Chondrocyte (in vitro differentiated cells): ENCODE measurements around the gene RNF168. TPM values are rescaled to one million over a fixed set of nuclear protein-coding genes. Genes with fewer than 3 reads are reported as not detected.
A peak's percentile ranks its signal among the peaks of the same experiment; 100 is the strongest.

Experiments used
- DNase-seq: peaks from one replicate; pipeline ENCODE4 v3.0.0; 2021; ENCODE audit warnings: mixed read lengths, low spot score
- H3K27ac Mint-ChIP-seq: one replicate; pipeline ENCODE4 v1.8.0; 2021; ENCODE audit warnings: mild to moderate bottlenecking, moderate library complexity, mixed read lengths; ENCODE audit not compliant: unreplicated experiment
- H3K27me3 Mint-ChIP-seq: 2 replicates; pipeline ENCODE4 v1.8.0; 2021; ENCODE audit warnings: low read depth, mixed read lengths
- H3K36me3 Mint-ChIP-seq: 2 replicates; pipeline ENCODE4 v1.8.0; 2021; ENCODE audit warnings: low read depth, mixed read lengths
- H3K4me1 Mint-ChIP-seq: 2 replicates; pipeline ENCODE4 v1.8.0; 2021; ENCODE audit warnings: low read depth, mild to moderate bottlenecking, mixed read lengths
- H3K4me3 Mint-ChIP-seq: one replicate; pipeline ENCODE4 v1.8.0; 2021; ENCODE audit warnings: mild to moderate bottlenecking, moderate library complexity, mixed read lengths; ENCODE audit not compliant: unreplicated experiment
- H3K9me3 Mint-ChIP-seq: 2 replicates; pipeline ENCODE4 v1.8.0; 2021; ENCODE audit warnings: low read depth, mixed read lengths
- total RNA-seq: library from RNA; stranded (reverse); gene quantifications from 3 replicates; pipeline ENCODE4 v1.2.1, GENCODE V29; 2021
- TF ChIP-seq, protein P1 (sequence below): fragments of 200-600 bp; sonication (generic); IDR thresholded peaks from 2 replicates; pipeline ENCODE4 v1.5.0; 2021; ENCODE audit warnings: antibody characterized with exemption, mild to moderate bottlenecking, moderate library complexity

RNF168 gene
- total RNA-seq, 1 donor from 2014 or later = 19.5 TPM

DNA sequence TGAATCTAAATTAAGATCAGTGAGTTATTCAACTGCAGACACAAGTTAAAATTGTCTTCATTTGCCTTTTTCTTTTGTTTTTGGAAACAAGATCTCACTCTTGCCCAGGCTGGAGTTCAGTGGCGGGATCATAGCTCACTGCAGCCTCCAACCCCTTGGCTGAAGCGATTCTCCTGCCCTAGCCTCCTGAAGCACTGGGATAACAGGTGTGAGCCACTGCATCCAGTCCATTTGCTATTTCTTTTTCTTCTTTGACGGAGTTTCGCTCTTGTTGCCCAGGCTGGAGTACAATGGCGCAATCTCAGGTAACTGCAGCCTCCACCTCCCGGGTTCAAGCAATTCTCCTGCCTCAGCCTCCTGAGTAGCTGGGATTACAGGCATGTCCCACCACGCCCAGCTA is 10.3 kb downstream of the RNF168 start:
- H3K4me1 Mint-ChIP-seq = peaks cover 14% of the 10 kb centered on the region
- no peaks in the 10 kb centered on the region for H3K9me3 Mint-ChIP-seq
- H3K4me3 Mint-ChIP-seq = no peak overlapping the region
- no peaks in the 10 kb centered on the region for H3K27me3 Mint-ChIP-seq
- H3K27ac Mint-ChIP-seq = no peak overlapping the region
- TF ChIP-seq, protein P1, sequence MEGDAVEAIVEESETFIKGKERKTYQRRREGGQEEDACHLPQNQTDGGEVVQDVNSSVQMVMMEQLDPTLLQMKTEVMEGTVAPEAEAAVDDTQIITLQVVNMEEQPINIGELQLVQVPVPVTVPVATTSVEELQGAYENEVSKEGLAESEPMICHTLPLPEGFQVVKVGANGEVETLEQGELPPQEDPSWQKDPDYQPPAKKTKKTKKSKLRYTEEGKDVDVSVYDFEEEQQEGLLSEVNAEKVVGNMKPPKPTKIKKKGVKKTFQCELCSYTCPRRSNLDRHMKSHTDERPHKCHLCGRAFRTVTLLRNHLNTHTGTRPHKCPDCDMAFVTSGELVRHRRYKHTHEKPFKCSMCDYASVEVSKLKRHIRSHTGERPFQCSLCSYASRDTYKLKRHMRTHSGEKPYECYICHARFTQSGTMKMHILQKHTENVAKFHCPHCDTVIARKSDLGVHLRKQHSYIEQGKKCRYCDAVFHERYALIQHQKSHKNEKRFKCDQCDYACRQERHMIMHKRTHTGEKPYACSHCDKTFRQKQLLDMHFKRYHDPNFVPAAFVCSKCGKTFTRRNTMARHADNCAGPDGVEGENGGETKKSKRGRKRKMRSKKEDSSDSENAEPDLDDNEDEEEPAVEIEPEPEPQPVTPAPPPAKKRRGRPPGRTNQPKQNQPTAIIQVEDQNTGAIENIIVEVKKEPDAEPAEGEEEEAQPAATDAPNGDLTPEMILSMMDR = no peak
- peaks cover 2% of the 10 kb centered on the region for H3K36me3 Mint-ChIP-seq
- DNase-seq = no peak

DNA sequence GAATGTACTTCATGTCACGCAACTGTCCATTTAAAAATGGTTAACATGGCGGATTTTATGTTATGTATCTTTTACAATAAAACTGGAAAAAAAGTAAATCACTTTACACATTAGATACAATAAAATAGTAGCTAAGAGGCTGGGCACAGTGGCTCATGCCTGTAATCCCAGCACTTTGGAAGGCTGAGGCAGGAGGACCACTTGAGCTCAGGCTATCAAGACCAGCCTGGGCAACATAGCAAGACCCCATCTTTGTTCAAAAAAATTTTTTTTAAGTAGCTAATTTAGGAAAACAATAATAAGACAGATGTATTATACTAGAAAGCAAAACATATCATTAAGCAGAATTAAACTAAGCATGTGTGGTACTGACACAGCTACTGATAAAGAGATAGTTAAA is 11.5 kb downstream of the RNF168 start:
- Mint-ChIP-seq H3K9me3 (no peaks in the 10 kb centered on the region), H3K4me1 (peaks cover 12% of the 10 kb centered on the region), H3K36me3 (peaks cover 6% of the 10 kb centered on the region)

GRCh38 chr3:196489747-196490146 is 13.8 kb downstream of the RNF168 start:
- no peak overlapping the region for H3K4me3 Mint-ChIP-seq
- H3K27ac Mint-ChIP-seq = no peak overlapping the region
- no peaks in the 10 kb centered on the region for H3K27me3 Mint-ChIP-seq
- no peak for DNase-seq
- peaks cover 10% of the 10 kb centered on the region for H3K36me3 Mint-ChIP-seq
- no peaks in the 10 kb centered on the region for H3K9me3 Mint-ChIP-seq
- peaks cover 12% of the 10 kb centered on the region for H3K4me1 Mint-ChIP-seq
- TF ChIP-seq, protein P1 = no peak

More for the DNA sequence above, 11.5 kb downstream of the RNF168 start:
- TF ChIP-seq, protein P1 = no peak
- Mint-ChIP-seq H3K27ac (no peak overlapping the region), H3K27me3 (no peaks in the 10 kb centered on the region), H3K4me3 (no peak overlapping the region)
- no peak for DNase-seq

GRCh38 chr3:196486263-196486662 is 17.3 kb downstream of the RNF168 start:
- Mint-ChIP-seq H3K4me3 (no peak overlapping the region), H3K27ac (no peak overlapping the region), H3K27me3 (no peaks in the 10 kb centered on the region), H3K36me3 (peaks cover 19% of the 10 kb centered on the region), H3K9me3 (no peaks in the 10 kb centered on the region), H3K4me1 (peaks cover 9% of the 10 kb centered on the region)
- DNase-seq = no peak
- TF ChIP-seq, protein P1 = peak; percentile 58

DNA sequence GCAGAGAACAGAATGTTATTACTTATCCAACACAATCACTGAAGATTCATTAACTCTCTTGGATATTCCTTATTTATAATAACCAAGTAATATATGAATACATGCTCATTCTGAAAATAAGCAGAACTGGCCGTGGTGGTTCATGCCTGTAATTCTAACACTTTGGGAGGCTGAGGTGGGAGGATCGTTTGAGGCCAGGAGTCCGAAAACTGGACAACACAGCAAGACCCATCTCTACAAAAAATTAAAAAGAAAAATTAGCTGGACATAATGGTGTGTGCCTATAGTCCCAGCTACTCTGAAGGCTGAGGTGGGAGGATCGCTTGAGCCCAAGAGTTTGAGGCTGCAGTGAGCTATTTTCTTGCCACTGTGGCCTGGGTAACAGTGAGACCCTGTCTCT is 25.9 kb downstream of the RNF168 start:
- Mint-ChIP-seq H3K9me3 (no peaks in the 10 kb centered on the region), H3K4me1 (no peaks in the 10 kb centered on the region), H3K27me3 (no peaks in the 10 kb centered on the region), H3K27ac (no peak overlapping the region), H3K4me3 (no peak overlapping the region), H3K36me3 (peaks cover 17% of the 10 kb centered on the region)
- DNase-seq = no peak
- TF ChIP-seq, protein P1 = no peak
